K562 (cell line): ENCODE measurements around the gene NRM.

Source experiments
- FOS ChIP-seq: IDR thresholded peaks from 3 replicates; pipeline ENCODE4 v1.6.1; 2011; ENCODE audit not compliant: insufficient read length; ENCODE audit errors: extremely low read depth
- FOXJ3 ChIP-seq: sonication (generic); formaldehyde crosslinking; IDR thresholded peaks from 2 replicates; pipeline ENCODE4 v1.4.0; 2020; ENCODE audit warnings: mild to moderate bottlenecking, missing genetic modification reagents
- GTF2A2 ChIP-seq: IDR thresholded peaks from 2 replicates; pipeline ENCODE4 v1.6.1; 2016; ENCODE audit warnings: mild to moderate bottlenecking, missing genetic modification characterization, missing compliant biosample characterization
- RAD51 ChIP-seq: fragments of 450-650 bp; IDR thresholded peaks from 2 replicates; pipeline ENCODE4 v1.7.1; 2016; ENCODE audit warnings: low read depth, mild to moderate bottlenecking, borderline replicate concordance
- ZNF76 ChIP-seq: fragments of 250-450 bp; sonication (Bioruptor Pico); IDR thresholded peaks from 2 replicates; pipeline ENCODE4 v1.4.0; 2020; ENCODE audit warnings: mild to moderate bottlenecking, moderate library complexity, borderline replicate concordance
- TF ChIP-seq, protein P1 (sequence below), 3 experiments: IDR thresholded peaks in 2 of 3; conservative IDR thresholded peaks in 1 of 3; 2 replicates each; pipeline ENCODE4 v1.5.1; 2011 to 2012; ENCODE audit warnings: low read length in 3 of 3, mild to moderate bottlenecking in 3 of 3, control low read depth in 2 of 3, improper control_type of control experiment in 1 of 3, inconsistent platforms in 1 of 3, low read depth in 1 of 3, mixed read lengths in 1 of 3, moderate library complexity in 1 of 3; ENCODE audit not compliant: insufficient read depth in 2 of 3

DNA sequence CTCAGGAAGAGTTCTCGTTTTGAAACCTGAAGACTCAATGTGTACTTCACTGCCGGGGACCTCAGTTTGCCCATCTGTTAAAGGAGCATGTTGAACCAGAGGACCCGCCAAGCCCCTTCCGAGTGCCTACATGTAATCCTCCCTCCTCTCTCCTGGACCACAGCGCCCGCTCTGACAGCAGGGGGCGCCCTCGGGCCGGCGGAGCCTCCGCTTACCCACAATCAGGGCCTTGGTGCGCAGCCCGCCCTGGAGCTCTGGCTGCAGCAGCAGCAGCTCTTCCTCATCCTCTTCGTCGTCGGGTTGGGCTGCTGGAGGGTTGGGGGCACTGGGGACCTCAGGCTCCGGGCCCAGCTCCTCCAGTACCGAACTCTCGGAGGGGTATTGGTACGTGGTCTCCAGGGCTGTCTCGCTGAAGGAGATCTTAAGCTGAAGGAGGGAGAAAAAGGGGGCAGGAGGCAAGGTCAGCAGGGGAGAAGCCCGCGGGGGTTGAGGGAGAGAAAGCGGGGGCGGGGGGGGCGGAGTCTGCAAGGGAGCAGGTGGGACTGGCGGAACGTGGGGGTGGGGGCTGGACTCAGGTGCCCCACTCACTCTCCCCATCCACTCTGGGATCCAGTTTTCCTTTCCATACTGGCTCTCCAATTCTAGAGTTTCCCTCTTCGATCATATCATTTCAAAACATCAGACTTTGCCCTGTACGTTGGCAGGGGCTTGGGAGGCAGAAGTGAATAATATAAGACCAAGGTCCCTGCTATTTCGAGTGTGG is 11.6 kb downstream of the NRM start:
- TF ChIP-seq, protein P1, sequence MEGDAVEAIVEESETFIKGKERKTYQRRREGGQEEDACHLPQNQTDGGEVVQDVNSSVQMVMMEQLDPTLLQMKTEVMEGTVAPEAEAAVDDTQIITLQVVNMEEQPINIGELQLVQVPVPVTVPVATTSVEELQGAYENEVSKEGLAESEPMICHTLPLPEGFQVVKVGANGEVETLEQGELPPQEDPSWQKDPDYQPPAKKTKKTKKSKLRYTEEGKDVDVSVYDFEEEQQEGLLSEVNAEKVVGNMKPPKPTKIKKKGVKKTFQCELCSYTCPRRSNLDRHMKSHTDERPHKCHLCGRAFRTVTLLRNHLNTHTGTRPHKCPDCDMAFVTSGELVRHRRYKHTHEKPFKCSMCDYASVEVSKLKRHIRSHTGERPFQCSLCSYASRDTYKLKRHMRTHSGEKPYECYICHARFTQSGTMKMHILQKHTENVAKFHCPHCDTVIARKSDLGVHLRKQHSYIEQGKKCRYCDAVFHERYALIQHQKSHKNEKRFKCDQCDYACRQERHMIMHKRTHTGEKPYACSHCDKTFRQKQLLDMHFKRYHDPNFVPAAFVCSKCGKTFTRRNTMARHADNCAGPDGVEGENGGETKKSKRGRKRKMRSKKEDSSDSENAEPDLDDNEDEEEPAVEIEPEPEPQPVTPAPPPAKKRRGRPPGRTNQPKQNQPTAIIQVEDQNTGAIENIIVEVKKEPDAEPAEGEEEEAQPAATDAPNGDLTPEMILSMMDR (IDR thresholded peaks at IDR 0.05 in 2 of 3, conservative IDR thresholded peaks at IDR 0.05 in 1 of 3; ENCODE audit: insufficient read depth in 2 of 3, low read depth in 1 of 3, low read length in 3 of 3): peak; percentile 97 to 99 (median 98)
- TF ChIP-seq FOS (no peak), RAD51 (no peak), FOXJ3 (no peak), ZNF76 (CRISPR knock-in tag) (no peak), GTF2A2 (no peak)
